HCT116 (cell line): ENCODE data around the gene ACSL4. TPM values are rescaled to one million over a fixed set of nuclear protein-coding genes. Genes with fewer than 3 reads are reported as not detected.

Source experiments
- ATAC-seq: fragments of 200-7000 bp; cut with Tn5 transposase; 2 replicates; pipeline ENCODE4 v1.9.1; 2020; ENCODE audit warnings: mild to moderate bottlenecking, moderate library complexity
- BruUV-seq: library from RNA; stranded (reverse); fragments of 400-500 nt; replicated peaks from 2 replicates; lab custom pipeline; 2021; lab: Mats Ljungman, UMichigan
- CTCF ChIA-PET: fragments of 300-600 bp; sonication (Branson Sonifier 250); formaldehyde crosslinking; loops from one replicate; lab custom pipeline; 2021; ENCODE audit warnings: antibody characterized with exemption; lab: Charles Lee
- POLR2A ChIA-PET: fragments of 300-600, 350-600 bp; sonication (Branson Sonifier 250); formaldehyde crosslinking; loops from one replicate; lab custom pipeline; 2021; ENCODE audit warnings: antibody characterized with exemption; lab: Charles Lee
- RAD21 ChIA-PET, 2 experiments: fragments of 300-600 bp; sonication (Branson Sonifier 250); formaldehyde crosslinking; loops; one replicate each; lab custom pipeline; 2023; ENCODE audit warnings: low total read pairs in 2 of 2; ENCODE audit not compliant: uncharacterized antibody in 2 of 2, unreplicated experiment in 2 of 2, low non-redundant PET in 1 of 2; lab: Charles Lee
- DNase-seq: peaks from one replicate; pipeline ENCODE4 v3.0.0-alpha.2; 2010; ENCODE audit warnings: low read depth, low spot score
- H2AFZ ChIP-seq: fragments of 200-600 bp; shearing (Covaris generic), sonication (generic); 2 replicates; pipeline ENCODE4 v1.6.1; 2017; ENCODE audit warnings: low read depth, mixed run types, mixed read lengths, antibody characterized with exemption, low read length; ENCODE audit not compliant: poor library complexity, severe bottlenecking
- H3K27ac ChIP-seq: 2 replicates; pipeline ENCODE4 v1.5.1; 2012; ENCODE audit warnings: low read depth, low read length
- H3K27me3 ChIP-seq: fragments of 200-600 bp; sonication (generic); 2 replicates; pipeline ENCODE4 v1.6.1; 2016; ENCODE audit warnings: mixed run types, low read length, mixed read lengths; ENCODE audit not compliant: insufficient read depth
- H3K36me3 ChIP-seq, 2 experiments: fragments of 200-500 bp in 1 of 2; fragments of 200-600 bp in 1 of 2; sonication (Bioruptor generic) in 1 of 2; sonication (generic) in 1 of 2; 2 replicates each; pipeline versions ENCODE4 v1.5.1 to v1.6.1; 2014 to 2016; ENCODE audit warnings: low read length in 2 of 2, inconsistent platforms in 1 of 2, mixed read lengths in 1 of 2, mixed run types in 1 of 2; ENCODE audit not compliant: insufficient read depth in 2 of 2, control insufficient read depth in 1 of 2
- H3K4me1 ChIP-seq, 2 experiments: fragments of 200-600 bp in 1 of 2; sonication (generic) in 1 of 2; 2 replicates each; pipeline versions ENCODE4 v1.5.1 to v1.6.1; 2012 to 2017; ENCODE audit warnings: low read length in 2 of 2, inconsistent platforms in 1 of 2, mild to moderate bottlenecking in 1 of 2, mixed read lengths in 1 of 2, mixed run types in 1 of 2, moderate library complexity in 1 of 2; ENCODE audit not compliant: insufficient read depth in 2 of 2, control insufficient read depth in 1 of 2
- H3K4me2 ChIP-seq: fragments of 200-600 bp; sonication (generic); 2 replicates; pipeline ENCODE4 v1.6.1; 2017; ENCODE audit warnings: mixed run types, low read length, mixed read lengths
- H3K4me3 ChIP-seq, 2 experiments: fragments of 200-600 bp in 1 of 2; sonication (generic) in 1 of 2; replicated peaks in 1 of 2; 2 replicates each; pipeline ENCODE4 v1.5.1; 2011 to 2016; ENCODE audit warnings: low read length in 2 of 2, control low read depth in 1 of 2, low read depth in 1 of 2, mild to moderate bottlenecking in 1 of 2, mixed read lengths in 1 of 2, mixed run types in 1 of 2
- H3K79me2 ChIP-seq: fragments of 200-600 bp; sonication (generic); 2 replicates; pipeline ENCODE4 v1.6.1; 2017; ENCODE audit warnings: mild to moderate bottlenecking, mixed run types, low read length, moderate library complexity, mixed read lengths; ENCODE audit not compliant: insufficient read depth
- H3K9ac ChIP-seq: fragments of 200-600 bp; sonication (generic); 2 replicates; pipeline ENCODE4 v1.6.1; 2016; ENCODE audit warnings: low read length, mixed read lengths
- H3K9me2 ChIP-seq: fragments of 200-600 bp; sonication (generic), shearing (Covaris generic); 2 replicates; pipeline ENCODE4 v1.6.1; 2017; ENCODE audit warnings: mixed run types, mild to moderate bottlenecking, moderate library complexity; ENCODE audit not compliant: insufficient read depth
- H3K9me3 ChIP-seq, 2 experiments: fragments of 200-500 bp in 1 of 2; fragments of 200-600 bp in 1 of 2; sonication (Bioruptor generic) in 1 of 2; sonication (generic) in 1 of 2; 2 replicates each; pipeline ENCODE4 v1.6.1; 2014 to 2017; ENCODE audit warnings: low read length in 2 of 2, mixed read lengths in 2 of 2, inconsistent platforms in 1 of 2, low read depth in 1 of 2, mild to moderate bottlenecking in 1 of 2, mixed run types in 1 of 2, moderate library complexity in 1 of 2; ENCODE audit not compliant: control insufficient read depth in 1 of 2, insufficient read depth in 1 of 2
- H4K20me1 ChIP-seq: fragments of 200-600 bp; sonication (generic), shearing (Covaris generic); 2 replicates; pipeline ENCODE4 v1.6.1; 2017; ENCODE audit warnings: mixed run types, mild to moderate bottlenecking, moderate library complexity; ENCODE audit not compliant: insufficient read depth
- CBX3 ChIP-seq: IDR thresholded peaks from 2 replicates; pipeline ENCODE4 v1.6.1; 2012; ENCODE audit warnings: low read depth
- ELF1 ChIP-seq: IDR thresholded peaks from 2 replicates; pipeline ENCODE4 v1.6.1; 2012; ENCODE audit warnings: low read depth, borderline replicate concordance
- EZH2 ChIP-seq: fragments of 200-600 bp; sonication (generic); IDR thresholded peaks from 2 replicates; pipeline ENCODE4 v1.6.1; 2017; ENCODE audit warnings: antibody characterized with exemption, mixed run types
- MAX ChIP-seq: IDR thresholded peaks from 2 replicates; pipeline ENCODE4 v1.6.1; 2012
- POLR2A ChIP-seq: IDR thresholded peaks from 2 replicates; pipeline ENCODE4 v1.7.0; 2011; ENCODE audit warnings: borderline replicate concordance; ENCODE audit not compliant: insufficient read depth, insufficient read length; ENCODE audit errors: extremely low read depth
- POLR2AphosphoS5 ChIP-seq: IDR thresholded peaks from 2 replicates; pipeline ENCODE4 v1.6.1; 2011; ENCODE audit warnings: mild to moderate bottlenecking, low read depth, low read length, moderate library complexity
- RAD21 ChIP-seq: IDR thresholded peaks from 2 replicates; pipeline ENCODE4 v1.6.1; 2012; ENCODE audit warnings: low read depth, mild to moderate bottlenecking
- REST ChIP-seq: IDR thresholded peaks from 2 replicates; pipeline ENCODE4 v1.6.1; 2012; ENCODE audit warnings: low read depth
- SIN3A ChIP-seq: IDR thresholded peaks from 2 replicates; pipeline ENCODE4 v1.6.1; 2012; ENCODE audit warnings: low read depth
- TCF7L2 ChIP-seq: IDR thresholded peaks from 2 replicates; pipeline ENCODE4 v1.7.0; 2011; ENCODE audit warnings: borderline replicate concordance, inconsistent platforms; ENCODE audit not compliant: insufficient read depth, insufficient read length; ENCODE audit errors: extremely low read depth
- YY1 ChIP-seq: IDR thresholded peaks from 2 replicates; pipeline ENCODE4 v1.6.1; 2011; ENCODE audit warnings: low read length, low read depth, moderate library complexity, mild to moderate bottlenecking; ENCODE audit not compliant: insufficient replicate concordance; ENCODE audit errors: extremely low read depth
- ZBTB33 ChIP-seq: IDR thresholded peaks from 2 replicates; pipeline ENCODE4 v1.6.1; 2011; ENCODE audit warnings: mild to moderate bottlenecking, low read length, moderate library complexity; ENCODE audit not compliant: insufficient replicate concordance; ENCODE audit errors: extremely low read depth
- ZFX ChIP-seq: fragments of 450-650 bp; IDR thresholded peaks from 2 replicates; pipeline ENCODE4 v1.6.1; 2017
- ZNF274 ChIP-seq: fragments of 200-500 bp; sonication (Bioruptor generic); IDR thresholded peaks from 2 replicates; pipeline ENCODE4 v1.6.1; 2014; ENCODE audit warnings: mild to moderate bottlenecking, low read depth, low read length, inconsistent platforms
- intact Hi-C: fragments of 100-400 bp; cut with micrococcal nuclease; formaldehyde crosslinking; loops from 2 replicates; pipeline ENCODE4 v1.10.0; 2022
- total RNA-seq: library from RNA; stranded (reverse); gene quantifications from one replicate; pipeline ENCODE4 v1.2.1, GENCODE V29; 2021; ENCODE audit not compliant: unreplicated experiment
- TF ChIP-seq, protein P1 (sequence below), 3 experiments: fragments of 200-600 bp in 1 of 3; sonication (generic) in 1 of 3; IDR thresholded peaks in 2 of 3; conservative IDR thresholded peaks in 1 of 3; 2 replicates each; pipeline ENCODE4 v1.5.1; 2012 to 2017; ENCODE audit warnings: low read depth in 2 of 3, low read length in 2 of 3, antibody characterized with exemption in 1 of 3, borderline replicate concordance in 1 of 3, control low read depth in 1 of 3, mild to moderate bottlenecking in 1 of 3, mixed read lengths in 1 of 3, mixed run types in 1 of 3, moderate library complexity in 1 of 3; ENCODE audit not compliant: insufficient read depth in 1 of 3

ACSL4 gene
- total RNA-seq, 1 experiment from 2014 or later, result 50.5 TPM

DNA sequence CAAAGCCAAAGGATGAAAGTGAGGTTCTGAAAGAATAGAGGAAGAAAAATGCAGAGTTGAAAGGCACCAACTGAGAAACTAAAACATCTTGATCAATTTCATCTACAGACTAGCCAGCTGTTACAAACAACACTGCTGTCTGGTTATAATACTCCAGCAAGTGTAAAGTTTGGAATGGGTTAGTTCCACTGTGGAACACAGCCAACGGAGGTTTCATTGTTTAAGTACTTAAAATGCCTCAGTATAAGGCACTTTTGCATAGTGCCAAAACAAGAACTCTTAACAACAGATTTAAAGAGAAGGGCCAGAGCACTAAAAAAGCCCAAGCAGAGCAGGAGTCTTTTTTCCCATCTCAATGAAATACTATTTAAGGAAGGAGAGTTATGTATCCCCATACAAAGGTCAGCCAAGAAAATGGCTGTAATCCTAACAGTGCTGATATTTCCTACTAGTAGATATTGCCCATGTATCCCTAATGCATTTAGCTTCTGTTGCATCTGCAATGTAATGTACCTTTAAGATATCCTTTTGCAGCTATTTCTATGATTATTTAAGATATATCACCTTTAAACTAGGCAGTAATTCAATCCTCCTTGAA, 16.5 kb downstream of the ACSL4 start:
- BruUV-seq, result no TSS peak
- no peaks in the 10 kb centered on the region for H3K9me2 ChIP-seq
- H4K20me1 ChIP-seq, result no peaks in the 10 kb centered on the region
- intact Hi-C loops, result no loop called here
- H3K36me3 ChIP-seq, result no peaks in the 10 kb centered on the region
- H3K4me2 ChIP-seq, result no peak overlapping the region
- ChIA-PET CTCF (no interaction called here), POLR2A (no interaction called here), RAD21 (no interaction called here)
- DNase-seq, result no peak
- no peak overlapping the region for H2AFZ ChIP-seq
- H3K79me2 ChIP-seq, result peaks cover 25% of the 10 kb centered on the region
- H3K9me3 ChIP-seq, result no peaks in the 10 kb centered on the region
- H3K27me3 ChIP-seq, result no peaks in the 10 kb centered on the region
- H3K4me1 ChIP-seq, result peaks cover 4 to 17% of the 10 kb centered on the region in 2 experiments; a peak in 3 of 4 replicates
- TF ChIP-seq TCF7L2 (no peak), MAX (no peak), ZBTB33 (no peak), EZH2 (no peak), POLR2AphosphoS5 (no peak), YY1 (no peak), POLR2A (no peak), CBX3 (no peak), ZNF274 (no peak), ELF1 (no peak), ZFX (no peak), REST (no peak), SIN3A (no peak), RAD21 (no peak)
- TF ChIP-seq, protein P1, sequence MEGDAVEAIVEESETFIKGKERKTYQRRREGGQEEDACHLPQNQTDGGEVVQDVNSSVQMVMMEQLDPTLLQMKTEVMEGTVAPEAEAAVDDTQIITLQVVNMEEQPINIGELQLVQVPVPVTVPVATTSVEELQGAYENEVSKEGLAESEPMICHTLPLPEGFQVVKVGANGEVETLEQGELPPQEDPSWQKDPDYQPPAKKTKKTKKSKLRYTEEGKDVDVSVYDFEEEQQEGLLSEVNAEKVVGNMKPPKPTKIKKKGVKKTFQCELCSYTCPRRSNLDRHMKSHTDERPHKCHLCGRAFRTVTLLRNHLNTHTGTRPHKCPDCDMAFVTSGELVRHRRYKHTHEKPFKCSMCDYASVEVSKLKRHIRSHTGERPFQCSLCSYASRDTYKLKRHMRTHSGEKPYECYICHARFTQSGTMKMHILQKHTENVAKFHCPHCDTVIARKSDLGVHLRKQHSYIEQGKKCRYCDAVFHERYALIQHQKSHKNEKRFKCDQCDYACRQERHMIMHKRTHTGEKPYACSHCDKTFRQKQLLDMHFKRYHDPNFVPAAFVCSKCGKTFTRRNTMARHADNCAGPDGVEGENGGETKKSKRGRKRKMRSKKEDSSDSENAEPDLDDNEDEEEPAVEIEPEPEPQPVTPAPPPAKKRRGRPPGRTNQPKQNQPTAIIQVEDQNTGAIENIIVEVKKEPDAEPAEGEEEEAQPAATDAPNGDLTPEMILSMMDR (IDR thresholded peaks at IDR 0.05 in 2 of 3, conservative IDR thresholded peaks at IDR 0.05 in 1 of 3; ENCODE audit: borderline replicate concordance in 1 of 3, insufficient read depth in 1 of 3, low read depth in 2 of 3, low read length in 2 of 3), result no peak
- no peak overlapping the region for H3K9ac ChIP-seq
- no peak overlapping the region for H3K4me3 ChIP-seq
- ATAC-seq, result no peak
- H3K27ac ChIP-seq, result no peak overlapping the region
